LNCaP clone FGC (cell line): ENCODE data around the gene SOX5.

ENCODE experiments used
- DNase-seq: peaks from one replicate; pipeline ENCODE4 v3.0.0-alpha.2; 2011; ENCODE audit warnings: low read depth
- H3K4me3 ChIP-seq: 2 replicates; pipeline ENCODE4 v1.5.1; 2011; ENCODE audit warnings: mild to moderate bottlenecking, low read depth, low read length, control low read depth
- TF ChIP-seq, protein P1 (sequence below): IDR thresholded peaks from 2 replicates; pipeline ENCODE4 v1.5.1; 2012; ENCODE audit warnings: mild to moderate bottlenecking; ENCODE audit not compliant: control insufficient read depth, insufficient read depth; ENCODE audit errors: extremely low read depth

Gene SOX5

DNA sequence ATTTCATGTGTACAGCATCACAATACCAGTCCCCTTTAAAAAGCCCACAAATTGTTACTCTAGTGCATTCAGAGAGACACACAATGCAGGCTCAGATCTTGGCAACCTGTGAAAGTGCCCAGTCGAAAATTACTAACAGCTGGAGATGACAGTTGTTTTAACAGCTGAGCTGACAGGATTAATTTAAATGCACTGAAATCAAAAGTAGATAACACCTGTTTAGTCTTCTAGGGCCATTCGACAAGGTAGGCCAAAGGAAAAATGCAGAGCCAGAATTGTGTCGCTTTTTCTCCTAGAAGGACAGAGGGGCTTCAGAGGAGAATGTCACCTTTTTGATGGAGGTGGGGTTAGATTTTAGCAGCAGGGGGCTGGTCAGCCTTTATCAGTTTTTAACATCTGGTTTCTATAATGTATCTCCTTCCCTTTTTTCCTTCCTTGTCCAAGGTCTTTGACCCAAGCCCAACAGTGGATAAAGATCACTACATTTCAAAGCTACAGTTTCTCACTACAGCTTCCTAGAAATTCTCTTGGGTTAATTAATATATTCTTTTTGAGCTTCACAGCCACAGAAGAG lies 139.1 kb downstream of the SOX5 start:
- TF ChIP-seq, protein P1, sequence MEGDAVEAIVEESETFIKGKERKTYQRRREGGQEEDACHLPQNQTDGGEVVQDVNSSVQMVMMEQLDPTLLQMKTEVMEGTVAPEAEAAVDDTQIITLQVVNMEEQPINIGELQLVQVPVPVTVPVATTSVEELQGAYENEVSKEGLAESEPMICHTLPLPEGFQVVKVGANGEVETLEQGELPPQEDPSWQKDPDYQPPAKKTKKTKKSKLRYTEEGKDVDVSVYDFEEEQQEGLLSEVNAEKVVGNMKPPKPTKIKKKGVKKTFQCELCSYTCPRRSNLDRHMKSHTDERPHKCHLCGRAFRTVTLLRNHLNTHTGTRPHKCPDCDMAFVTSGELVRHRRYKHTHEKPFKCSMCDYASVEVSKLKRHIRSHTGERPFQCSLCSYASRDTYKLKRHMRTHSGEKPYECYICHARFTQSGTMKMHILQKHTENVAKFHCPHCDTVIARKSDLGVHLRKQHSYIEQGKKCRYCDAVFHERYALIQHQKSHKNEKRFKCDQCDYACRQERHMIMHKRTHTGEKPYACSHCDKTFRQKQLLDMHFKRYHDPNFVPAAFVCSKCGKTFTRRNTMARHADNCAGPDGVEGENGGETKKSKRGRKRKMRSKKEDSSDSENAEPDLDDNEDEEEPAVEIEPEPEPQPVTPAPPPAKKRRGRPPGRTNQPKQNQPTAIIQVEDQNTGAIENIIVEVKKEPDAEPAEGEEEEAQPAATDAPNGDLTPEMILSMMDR, result no peak
- no peak for DNase-seq
- no peak overlapping the region for H3K4me3 ChIP-seq

DNA sequence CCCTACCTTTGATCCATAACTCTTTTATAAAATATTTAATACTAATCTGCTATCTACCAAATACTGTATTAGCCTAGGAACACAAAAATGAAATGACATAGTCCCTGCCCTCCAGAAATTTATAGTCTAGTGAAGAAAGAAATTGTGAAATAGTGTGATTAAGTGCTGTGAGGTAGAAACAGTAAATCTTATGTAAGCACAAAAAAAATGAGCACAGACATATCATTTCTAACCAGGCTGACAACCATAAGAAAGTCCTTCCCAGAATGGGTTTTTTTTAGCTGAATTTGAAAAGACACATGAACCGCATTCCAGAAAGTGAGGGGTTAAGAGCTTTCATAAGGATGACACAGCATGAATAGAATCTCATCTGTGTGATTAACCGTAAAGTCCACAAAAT lies 145.9 kb downstream of the SOX5 start:
- TF ChIP-seq, protein P1, result no peak
- DNase-seq, result no peak
- no peak overlapping the region for H3K4me3 ChIP-seq

DNA sequence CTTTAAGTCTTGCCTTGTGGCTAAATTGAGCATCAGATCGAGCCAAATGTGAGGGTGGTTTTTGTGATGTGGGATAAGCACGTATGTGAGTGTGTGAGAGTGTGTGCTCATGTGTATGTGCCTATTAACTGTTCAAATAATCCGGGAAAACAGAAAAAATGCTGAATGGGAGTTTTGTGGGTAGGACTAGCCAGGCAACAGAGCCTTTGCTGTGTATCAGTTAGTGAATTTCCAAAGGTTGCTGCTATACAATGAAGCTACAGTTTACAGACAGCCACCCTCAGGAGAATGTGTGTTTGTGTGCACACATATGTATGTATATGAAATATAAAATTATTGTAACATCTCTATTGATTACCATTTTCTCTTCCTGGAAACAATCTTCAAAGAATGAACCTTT lies 154.0 kb downstream of the SOX5 start:
- TF ChIP-seq, protein P1, result no peak
- DNase-seq, result no peak
- no peak overlapping the region for H3K4me3 ChIP-seq

DNA sequence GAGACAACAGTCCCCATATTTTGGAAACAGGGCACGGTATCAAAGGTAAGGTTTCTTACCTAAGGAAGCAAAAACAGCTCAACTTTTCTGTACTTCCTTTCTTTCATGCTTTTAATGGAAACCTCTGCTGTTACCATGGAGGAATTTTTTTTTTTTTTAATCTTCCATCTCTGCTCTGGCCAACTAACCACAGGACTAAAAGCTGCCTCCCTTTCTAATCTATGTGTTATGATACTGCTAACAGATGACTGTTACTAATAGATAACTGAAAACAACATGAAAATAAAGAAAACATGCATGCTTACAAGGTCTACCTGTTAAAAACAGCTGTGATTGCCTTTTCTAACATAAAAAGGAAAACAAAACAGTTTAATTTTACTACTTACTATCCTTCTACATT lies 168.4 kb downstream of the SOX5 start:
- TF ChIP-seq, protein P1, result no peak
- no peak overlapping the region for H3K4me3 ChIP-seq
- DNase-seq, result no peak

DNA sequence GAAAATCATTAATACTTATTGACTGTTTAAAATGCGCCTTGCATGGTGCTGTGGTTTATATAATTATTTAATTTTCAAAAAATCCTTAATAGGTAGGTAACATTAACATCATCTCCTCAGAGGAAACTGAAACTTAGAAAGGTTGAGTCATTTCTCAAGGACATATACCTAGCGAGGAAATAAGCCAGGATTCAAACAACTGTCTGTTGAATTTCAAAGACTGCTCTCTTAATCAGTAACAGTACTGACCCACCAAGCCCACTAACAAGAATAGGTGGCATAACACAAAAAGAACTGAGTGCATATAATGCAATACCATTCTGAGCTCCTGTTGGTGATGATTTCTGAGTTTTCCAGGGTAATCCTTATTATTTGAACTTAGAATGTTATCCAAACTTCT lies 174.3 kb downstream of the SOX5 start:
- H3K4me3 ChIP-seq, result no peak overlapping the region
- TF ChIP-seq, protein P1, result no peak
- DNase-seq, result no peak

DNA sequence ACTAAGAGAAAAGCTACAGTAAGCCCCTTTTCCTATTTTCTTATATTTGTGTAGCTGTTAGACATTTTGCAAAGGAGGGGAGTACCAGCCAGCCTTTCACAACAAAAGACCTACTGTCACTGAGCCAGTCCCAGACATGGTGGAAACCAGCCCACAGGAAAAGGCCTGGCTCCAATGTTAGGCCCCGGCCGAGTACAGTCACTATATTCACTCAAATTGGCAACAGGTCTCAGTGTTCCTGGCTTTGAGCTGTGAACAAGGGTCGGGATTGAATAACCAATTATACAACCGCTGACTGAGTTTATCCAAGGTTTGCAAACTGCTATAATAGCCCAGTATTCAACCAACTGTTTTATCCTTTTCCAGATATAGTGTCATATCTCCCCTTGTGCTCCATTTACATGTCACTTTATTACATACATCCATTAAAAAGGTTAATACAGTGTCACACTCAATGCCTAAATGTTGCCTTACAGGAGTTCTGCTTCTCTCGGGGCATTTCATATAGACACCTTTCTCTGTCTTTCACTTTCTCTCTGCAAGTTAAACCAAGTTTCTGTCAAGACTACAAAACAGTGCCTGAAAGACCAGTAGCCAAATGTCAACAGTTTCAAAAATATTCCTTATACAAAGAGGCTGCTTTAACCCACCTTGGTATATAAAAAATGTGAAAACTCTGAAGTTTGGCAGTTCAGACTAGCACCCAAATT lies 178.1 kb downstream of the SOX5 start:
- no peak for DNase-seq
- TF ChIP-seq, protein P1, result no peak
- no peak overlapping the region for H3K4me3 ChIP-seq
